ENCODE results near the gene B4GALT3.

DNA sequence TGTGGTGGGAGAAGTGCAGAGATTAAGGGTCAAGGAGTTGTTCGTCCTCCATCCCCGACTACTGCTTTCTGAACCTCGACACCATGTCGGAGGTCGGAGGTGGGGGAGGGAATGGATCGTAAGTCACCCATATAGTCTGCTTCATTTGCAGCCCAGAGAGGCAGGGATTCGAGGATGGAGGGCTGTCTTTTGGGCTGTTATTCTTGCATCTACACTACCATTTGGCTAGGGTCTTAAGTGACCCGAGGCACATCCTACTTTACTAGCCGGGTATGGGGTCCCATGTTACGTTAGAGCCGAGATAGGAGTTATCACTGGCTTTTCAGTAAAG, 17.4 kb downstream of the B4GALT3 start:
- TF ChIP-seq POLR2AphosphoS5 (IDR thresholded peaks at IDR 0.05; ENCODE audit: low read depth) (no peak), GABPA (IDR thresholded peaks at IDR 0.05; ENCODE audit: low read depth) (no peak)
- TF ChIP-seq, protein P1, sequence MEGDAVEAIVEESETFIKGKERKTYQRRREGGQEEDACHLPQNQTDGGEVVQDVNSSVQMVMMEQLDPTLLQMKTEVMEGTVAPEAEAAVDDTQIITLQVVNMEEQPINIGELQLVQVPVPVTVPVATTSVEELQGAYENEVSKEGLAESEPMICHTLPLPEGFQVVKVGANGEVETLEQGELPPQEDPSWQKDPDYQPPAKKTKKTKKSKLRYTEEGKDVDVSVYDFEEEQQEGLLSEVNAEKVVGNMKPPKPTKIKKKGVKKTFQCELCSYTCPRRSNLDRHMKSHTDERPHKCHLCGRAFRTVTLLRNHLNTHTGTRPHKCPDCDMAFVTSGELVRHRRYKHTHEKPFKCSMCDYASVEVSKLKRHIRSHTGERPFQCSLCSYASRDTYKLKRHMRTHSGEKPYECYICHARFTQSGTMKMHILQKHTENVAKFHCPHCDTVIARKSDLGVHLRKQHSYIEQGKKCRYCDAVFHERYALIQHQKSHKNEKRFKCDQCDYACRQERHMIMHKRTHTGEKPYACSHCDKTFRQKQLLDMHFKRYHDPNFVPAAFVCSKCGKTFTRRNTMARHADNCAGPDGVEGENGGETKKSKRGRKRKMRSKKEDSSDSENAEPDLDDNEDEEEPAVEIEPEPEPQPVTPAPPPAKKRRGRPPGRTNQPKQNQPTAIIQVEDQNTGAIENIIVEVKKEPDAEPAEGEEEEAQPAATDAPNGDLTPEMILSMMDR (IDR thresholded peaks at IDR 0.05; ENCODE audit: insufficient read depth, low read length), result no peak

Measured in HL-60 (cell line).